H1 (cell line): ENCODE data around the gene ZSCAN1. TPM values are rescaled to one million over a fixed set of nuclear protein-coding genes. Genes with fewer than 3 reads are reported as not detected.

Source experiments
- ASH2L ChIP-seq: fragments of 200-600, 300-600 bp; sonication (generic); IDR thresholded peaks from one replicate; pipeline ENCODE4 v1.7.1; 2017; ENCODE audit warnings: low read length
- BCL11A ChIP-seq, 2 experiments: IDR thresholded peaks; one replicate each; pipeline ENCODE4 v1.6.1; 2011; ENCODE audit warnings: low read depth in 2 of 2, low read length in 2 of 2, mild to moderate bottlenecking in 2 of 2
- EZH2 ChIP-seq: fragments of 200-600 bp; sonication (generic); IDR thresholded peaks from 2 replicates; pipeline ENCODE4 v1.7.1; 2012; ENCODE audit warnings: low read depth, mild to moderate bottlenecking, moderate library complexity, low read length, inconsistent platforms; ENCODE audit not compliant: severe bottlenecking
- KDM5A ChIP-seq: fragments of 200-600 bp; IDR thresholded peaks from 2 replicates; pipeline ENCODE4 v1.7.1; 2012; ENCODE audit warnings: mild to moderate bottlenecking, low read length, inconsistent platforms, mixed read lengths
- POLR2A ChIP-seq, 2 experiments: IDR thresholded peaks; 1 replicate in 1 of 2; 2 replicates in 1 of 2; pipeline ENCODE4 v1.6.1; 2011; ENCODE audit warnings: low read depth in 2 of 2, low read length in 2 of 2, mild to moderate bottlenecking in 2 of 2; ENCODE audit errors: control extremely low read depth in 1 of 2
- POU5F1 ChIP-seq: IDR thresholded peaks from 2 replicates; pipeline ENCODE4 v1.6.1; 2011; ENCODE audit warnings: low read depth, mild to moderate bottlenecking, low read length, moderate library complexity
- SIN3A ChIP-seq, 2 experiments: IDR thresholded peaks in 1 of 2; conservative IDR thresholded peaks in 1 of 2; 2 replicates each; pipeline ENCODE4 v1.6.1; 2011 to 2012; ENCODE audit warnings: low read length in 2 of 2, improper control_type of control experiment in 1 of 2, low read depth in 1 of 2, mild to moderate bottlenecking in 1 of 2
- SIRT6 ChIP-seq: IDR thresholded peaks from one replicate; pipeline ENCODE4 v1.7.1; 2012; ENCODE audit warnings: low read length, inconsistent platforms
- SP2 ChIP-seq: IDR thresholded peaks from 2 replicates; pipeline ENCODE4 v1.6.1; 2012; ENCODE audit warnings: mild to moderate bottlenecking, low read length, inconsistent platforms
- YY1 ChIP-seq: IDR thresholded peaks from 2 replicates; pipeline ENCODE4 v1.6.1; 2011; ENCODE audit warnings: low read depth, mild to moderate bottlenecking, low read length
- polyA plus RNA-seq, 7 experiments: library from polyadenylated mRNA; depleted of rRNA in 3 of 7; stranded (reverse) in 5 of 7; unstranded in 2 of 7; fragments of >200 nt in 5 of 7; fragments of 200-250 nt in 2 of 7; gene quantifications; 1 replicate in 5 of 7; 2 replicates in 1 of 7; 4 replicates in 1 of 7; pipeline versions ENCODE4 v1.2.1 to v1.2.3, GENCODE V29; 2011 to 2013; ENCODE audit warnings: missing spikeins in 2 of 7, mixed read lengths in 2 of 7
- total RNA-seq: library from RNA; stranded (reverse); fragmentation: NEBNext Ultra II Directional; extraction: Animal tissue kit (Norgen Biotek cat#: 25700); gene quantifications from 2 replicates; pipeline ENCODE4 v1.2.1, GENCODE V29; 2021
- TF ChIP-seq, protein P1 (sequence below), 3 experiments: IDR thresholded peaks; 1 replicate in 2 of 3; 2 replicates in 1 of 3; pipeline versions ENCODE4 v1.5.1 to v1.6.1; 2011; ENCODE audit warnings: low read length in 3 of 3, mild to moderate bottlenecking in 3 of 3, inconsistent platforms in 2 of 3, low read depth in 1 of 3, moderate library complexity in 1 of 3; ENCODE audit not compliant: insufficient read depth in 1 of 3; ENCODE audit errors: control extremely low read depth in 1 of 3
- TF ChIP-seq, protein P2 (sequence below): IDR thresholded peaks from 2 replicates; pipeline ENCODE4 v1.6.1; 2011; ENCODE audit warnings: low read length, improper control_type of control experiment
- TF ChIP-seq, protein P3 (sequence below): IDR thresholded peaks from 2 replicates; pipeline ENCODE4 v1.6.1; 2012; ENCODE audit warnings: low read length, inconsistent platforms

ZSCAN1 gene
- total and polyA plus RNA-seq, 2 of the 8 experiments (the other 6 are each of a cell fraction or from before 2014, with no cell fraction given), result 1.2 to 4.3 TPM

DNA sequence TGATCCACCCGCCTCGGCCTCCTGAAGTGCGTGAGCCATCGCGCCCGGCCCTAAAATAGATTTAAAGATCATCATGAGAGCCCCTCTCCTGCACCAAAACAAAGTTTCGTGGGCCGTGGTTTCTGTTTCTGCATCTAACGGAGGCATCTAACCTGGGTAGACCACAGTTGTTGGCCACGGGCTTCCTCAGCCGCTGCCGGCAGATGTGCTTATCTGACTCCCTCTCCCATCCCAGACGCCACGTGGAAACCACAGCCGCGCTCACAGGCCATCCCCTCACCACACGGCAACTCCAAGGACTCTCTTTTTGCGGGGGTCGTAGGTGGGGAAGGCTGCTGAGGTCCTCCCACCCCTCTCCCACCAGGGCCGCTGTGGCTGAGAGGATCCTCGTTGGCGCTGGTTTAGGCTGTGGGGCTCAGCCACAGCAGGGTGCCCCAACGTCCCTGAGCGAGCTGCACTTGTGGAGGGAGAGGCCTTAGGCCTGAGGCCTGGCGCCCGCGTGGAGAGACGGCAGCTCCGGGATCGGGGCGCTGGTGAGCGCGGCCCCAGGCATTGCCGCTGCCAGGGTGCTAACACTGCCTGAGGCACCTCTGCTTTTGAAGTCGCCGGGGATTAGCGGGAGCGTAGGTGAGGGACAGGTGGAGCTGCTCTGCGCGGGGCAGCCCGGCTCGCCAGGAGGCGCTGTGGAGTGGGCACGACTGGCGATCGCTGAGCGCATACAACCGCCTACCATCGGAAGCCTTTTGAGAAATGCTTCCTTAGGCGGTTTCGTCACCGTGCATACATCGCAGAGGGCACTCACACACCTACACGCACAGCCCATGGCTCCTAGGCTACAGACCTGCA is 8.9 kb downstream of the ZSCAN1 start (continued):
- no peak for TF ChIP-seq SIRT6
- TF ChIP-seq, protein P1, sequence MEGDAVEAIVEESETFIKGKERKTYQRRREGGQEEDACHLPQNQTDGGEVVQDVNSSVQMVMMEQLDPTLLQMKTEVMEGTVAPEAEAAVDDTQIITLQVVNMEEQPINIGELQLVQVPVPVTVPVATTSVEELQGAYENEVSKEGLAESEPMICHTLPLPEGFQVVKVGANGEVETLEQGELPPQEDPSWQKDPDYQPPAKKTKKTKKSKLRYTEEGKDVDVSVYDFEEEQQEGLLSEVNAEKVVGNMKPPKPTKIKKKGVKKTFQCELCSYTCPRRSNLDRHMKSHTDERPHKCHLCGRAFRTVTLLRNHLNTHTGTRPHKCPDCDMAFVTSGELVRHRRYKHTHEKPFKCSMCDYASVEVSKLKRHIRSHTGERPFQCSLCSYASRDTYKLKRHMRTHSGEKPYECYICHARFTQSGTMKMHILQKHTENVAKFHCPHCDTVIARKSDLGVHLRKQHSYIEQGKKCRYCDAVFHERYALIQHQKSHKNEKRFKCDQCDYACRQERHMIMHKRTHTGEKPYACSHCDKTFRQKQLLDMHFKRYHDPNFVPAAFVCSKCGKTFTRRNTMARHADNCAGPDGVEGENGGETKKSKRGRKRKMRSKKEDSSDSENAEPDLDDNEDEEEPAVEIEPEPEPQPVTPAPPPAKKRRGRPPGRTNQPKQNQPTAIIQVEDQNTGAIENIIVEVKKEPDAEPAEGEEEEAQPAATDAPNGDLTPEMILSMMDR (IDR thresholded peaks at IDR 0.05; ENCODE audit: control extremely low read depth in 1 of 3, insufficient read depth in 1 of 3, low read depth in 1 of 3, low read length in 3 of 3), result peak; percentile 87 to 97 (median 91)
- peak; percentile 49 for TF ChIP-seq ASH2L
- no peak for TF ChIP-seq KDM5A
- peak; percentile 43; the same call in 1 of the 2 replicates for TF ChIP-seq YY1
- TF ChIP-seq POLR2A (IDR thresholded peaks at IDR 0.05; ENCODE audit: control extremely low read depth in 1 of 2, low read depth in 2 of 2, low read length in 2 of 2), result no peak
- TF ChIP-seq BCL11A (IDR thresholded peaks at IDR 0.05; ENCODE audit: low read depth in 2 of 2, low read length in 2 of 2), result no peak
- TF ChIP-seq, protein P2, sequence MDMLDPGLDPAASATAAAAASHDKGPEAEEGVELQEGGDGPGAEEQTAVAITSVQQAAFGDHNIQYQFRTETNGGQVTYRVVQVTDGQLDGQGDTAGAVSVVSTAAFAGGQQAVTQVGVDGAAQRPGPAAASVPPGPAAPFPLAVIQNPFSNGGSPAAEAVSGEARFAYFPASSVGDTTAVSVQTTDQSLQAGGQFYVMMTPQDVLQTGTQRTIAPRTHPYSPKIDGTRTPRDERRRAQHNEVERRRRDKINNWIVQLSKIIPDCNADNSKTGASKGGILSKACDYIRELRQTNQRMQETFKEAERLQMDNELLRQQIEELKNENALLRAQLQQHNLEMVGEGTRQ, result no peak
- no peak for TF ChIP-seq EZH2
- TF ChIP-seq, protein P3, sequence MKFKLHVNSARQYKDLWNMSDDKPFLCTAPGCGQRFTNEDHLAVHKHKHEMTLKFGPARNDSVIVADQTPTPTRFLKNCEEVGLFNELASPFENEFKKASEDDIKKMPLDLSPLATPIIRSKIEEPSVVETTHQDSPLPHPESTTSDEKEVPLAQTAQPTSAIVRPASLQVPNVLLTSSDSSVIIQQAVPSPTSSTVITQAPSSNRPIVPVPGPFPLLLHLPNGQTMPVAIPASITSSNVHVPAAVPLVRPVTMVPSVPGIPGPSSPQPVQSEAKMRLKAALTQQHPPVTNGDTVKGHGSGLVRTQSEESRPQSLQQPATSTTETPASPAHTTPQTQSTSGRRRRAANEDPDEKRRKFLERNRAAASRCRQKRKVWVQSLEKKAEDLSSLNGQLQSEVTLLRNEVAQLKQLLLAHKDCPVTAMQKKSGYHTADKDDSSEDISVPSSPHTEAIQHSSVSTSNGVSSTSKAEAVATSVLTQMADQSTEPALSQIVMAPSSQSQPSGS, result no peak
- no peak for TF ChIP-seq POU5F1
- TF ChIP-seq SIN3A (conservative IDR thresholded peaks at IDR 0.05 in 1 of 2, IDR thresholded peaks at IDR 0.05 in 1 of 2; ENCODE audit: low read depth in 1 of 2, low read length in 2 of 2), result no peak
- TF ChIP-seq SP2, result no peak
- TF ChIP-seq, all 59 proteins: peak for 14
